ENCODE measurements around the gene FSTL4.

The FSTL4 gene

GRCh38 chr5:133478199-133478985 is 133.9 kb downstream of the FSTL4 start:
- H3K4me3 ChIP-seq (replicated peaks; ENCODE audit: low read depth, low read length), result no peak overlapping the region
- no peak for TF ChIP-seq CTCF (IDR thresholded peaks at IDR 0.05; ENCODE audit: low read length, missing control alignments)
- no peak for DNase-seq (ENCODE audit: low read depth)

- no peak for TF ChIP-seq CTCF (IDR thresholded peaks at IDR 0.05; ENCODE audit: low read length, missing control alignments)
- DNase-seq (ENCODE audit: low read depth), result no peak
- no peak overlapping the region for H3K4me3 ChIP-seq (replicated peaks; ENCODE audit: low read depth, low read length)
Measured at GRCh38 chr5:133475986-133476385, 136.4 kb downstream of the FSTL4 start.

- no peak for DNase-seq (ENCODE audit: low read depth)
- TF ChIP-seq CTCF (IDR thresholded peaks at IDR 0.05; ENCODE audit: low read length, missing control alignments), result no peak
- H3K4me3 ChIP-seq (replicated peaks; ENCODE audit: low read depth, low read length), result no peak overlapping the region
Measured at GRCh38 chr5:133474851-133475590, 137.3 kb downstream of the FSTL4 start.

- TF ChIP-seq CTCF (IDR thresholded peaks at IDR 0.05; ENCODE audit: low read length, missing control alignments), result no peak
- DNase-seq (ENCODE audit: low read depth), result no peak
- no peak overlapping the region for H3K4me3 ChIP-seq (replicated peaks; ENCODE audit: low read depth, low read length)
Measured at GRCh38 chr5:133473291-133473690, 139.1 kb downstream of the FSTL4 start.

GRCh38 chr5:133472829-133473228 is 139.5 kb downstream of the FSTL4 start:
- no peak for DNase-seq (ENCODE audit: low read depth)
- no peak for TF ChIP-seq CTCF (IDR thresholded peaks at IDR 0.05; ENCODE audit: low read length, missing control alignments)
- no peak overlapping the region for H3K4me3 ChIP-seq (replicated peaks; ENCODE audit: low read depth, low read length)

- no peak for TF ChIP-seq CTCF (IDR thresholded peaks at IDR 0.05; ENCODE audit: low read length, missing control alignments)
- no peak for DNase-seq (ENCODE audit: low read depth)
- H3K4me3 ChIP-seq (replicated peaks; ENCODE audit: low read depth, low read length), result no peak overlapping the region
Measured at GRCh38 chr5:133471699-133472098, 140.6 kb downstream of the FSTL4 start.
